Caco-2 (cell line): ENCODE measurements around the gene COG8. TPM values are rescaled to one million over a fixed set of nuclear protein-coding genes. Genes with fewer than 3 reads are reported as not detected.
A peak's percentile ranks its signal among the peaks of the same experiment; 100 is the strongest.

Experiments
- BruUV-seq: library from RNA; stranded (reverse); fragments of 400-500 nt; replicated peaks from 2 replicates; lab custom pipeline; 2021; lab: Mats Ljungman, UMichigan
- CTCF ChIA-PET: fragments of 300-600 bp; sonication (Branson Sonifier 250); formaldehyde crosslinking; loops from one replicate; lab custom pipeline; 2022; ENCODE audit warnings: antibody characterized with exemption; lab: Charles Lee
- POLR2A ChIA-PET: fragments of 300-600 bp; sonication (Branson Sonifier 250); formaldehyde crosslinking; loops from one replicate; lab custom pipeline; 2022; ENCODE audit warnings: antibody characterized with exemption; lab: Charles Lee
- DNase-seq, 2 experiments: peaks; one replicate each; pipeline versions ENCODE4 v3.0.0 to v3.0.0-alpha.2; 2020 to 2022
- H3K27me3 ChIP-seq: replicated peaks from 2 replicates; pipeline ENCODE4 v1.6.0; 2011; ENCODE audit warnings: low read length; ENCODE audit not compliant: control insufficient read depth, insufficient read depth
- H3K36me3 ChIP-seq: 2 replicates; pipeline ENCODE4 v1.5.1; 2011; ENCODE audit warnings: low read length; ENCODE audit not compliant: control insufficient read depth, insufficient read depth
- H3K4me1 ChIP-seq: fragments of 250-450 bp; sonication (Bioruptor Pico); 2 replicates; pipeline ENCODE4 v1.5.1; 2020; ENCODE audit warnings: mild to moderate bottlenecking
- H3K4me3 ChIP-seq: 2 replicates; pipeline ENCODE4 v1.5.1; 2011; ENCODE audit warnings: low read depth, mild to moderate bottlenecking, control low read depth, low read length
- H3K9me3 ChIP-seq: fragments of 250-450 bp; sonication (Bioruptor Pico); 2 replicates; pipeline ENCODE4 v1.5.1; 2020; ENCODE audit warnings: mild to moderate bottlenecking, moderate library complexity
- H3K27ac Mint-ChIP-seq: one replicate; pipeline ENCODE4 v1.8.0; 2022; ENCODE audit warnings: mixed read lengths; ENCODE audit not compliant: unreplicated experiment
- H3K27me3 Mint-ChIP-seq: one replicate; pipeline ENCODE4 v1.8.0; 2022; ENCODE audit warnings: mixed read lengths; ENCODE audit not compliant: insufficient read depth, unreplicated experiment
- H3K36me3 Mint-ChIP-seq: one replicate; pipeline ENCODE4 v1.8.0; 2022; ENCODE audit warnings: mild to moderate bottlenecking, mixed read lengths; ENCODE audit not compliant: insufficient read depth, unreplicated experiment
- H3K4me1 Mint-ChIP-seq: one replicate; pipeline ENCODE4 v1.8.0; 2022; ENCODE audit warnings: low read depth, mixed read lengths; ENCODE audit not compliant: unreplicated experiment
- H3K4me3 Mint-ChIP-seq: one replicate; pipeline ENCODE4 v1.8.0; 2022; ENCODE audit warnings: mild to moderate bottlenecking, moderate library complexity, mixed read lengths; ENCODE audit not compliant: unreplicated experiment
- H3K9me3 Mint-ChIP-seq: one replicate; pipeline ENCODE4 v1.8.0; 2022; ENCODE audit warnings: mixed read lengths; ENCODE audit not compliant: unreplicated experiment
- CTCF ChIP-seq, 2 experiments: fragments of 200-600 bp in 1 of 2; IDR thresholded peaks; 1 replicate in 1 of 2; 2 replicates in 1 of 2; pipeline versions ENCODE4 v1.5.1 to v1.8.0; 2011 to 2022; ENCODE audit warnings: antibody characterized with exemption in 1 of 2, control low read depth in 1 of 2, inconsistent platforms in 1 of 2, low read depth in 1 of 2, low read length in 1 of 2, mild to moderate bottlenecking in 1 of 2, moderate library complexity in 1 of 2; ENCODE audit not compliant: insufficient read depth in 1 of 2, severe bottlenecking in 1 of 2, unreplicated experiment in 1 of 2
- intact Hi-C: fragments of 100-400 bp; cut with micrococcal nuclease; formaldehyde crosslinking; loops from one replicate; pipeline ENCODE4 v1.10.0; 2022; ENCODE audit not compliant: unreplicated experiment
- total RNA-seq: library from RNA; stranded (reverse); gene quantifications from 2 replicates; pipeline ENCODE4 v1.2.3, GENCODE V29; 2022

COG8 gene
- total RNA-seq, 1 experiment from 2014 or later = 57.4 TPM

- Mint-ChIP-seq H3K27me3 (no peaks in the 10 kb centered on the region), H3K27ac (peak overlapping the region; percentile 98), H3K36me3 (peaks cover 79% of the 10 kb centered on the region), H3K9me3 (no peaks in the 10 kb centered on the region), H3K4me1 (peaks cover 12% of the 10 kb centered on the region), H3K4me3 (peak overlapping the region; percentile 98)
- Histone ChIP-seq H3K4me1 (peaks cover 14% of the 10 kb centered on the region; the same call in 1 of the 2 replicates), H3K36me3 (peaks cover 3% of the 10 kb centered on the region; the same call in 1 of the 2 replicates), H3K9me3 (no peaks in the 10 kb centered on the region), H3K4me3 (peak overlapping the region; percentile 81), H3K27me3 (no peaks in the 10 kb centered on the region)
- CTCF ChIA-PET = interaction anchor here (1.2 kb wide), 1 partner anchor 189 kb away, joined by 6 read pairs; no protein-coding TSS in a partner anchor
- POLR2A ChIA-PET = interaction anchor here (1.0 kb wide), 1 partner anchor 387 kb away, joined by 3 read pairs; the partner anchor contains the start of gene NQO1
- TF ChIP-seq CTCF (IDR thresholded peaks at IDR 0.05; ENCODE audit: insufficient read depth in 1 of 2, low read depth in 1 of 2, low read length in 1 of 2, severe bottlenecking in 1 of 2, unreplicated experiment in 1 of 2) = no peak
- TSS peak; percentile 66 for BruUV-seq
- DNase-seq = peak in 1 of 2 experiments; percentile 76
- intact Hi-C loops = loop anchor here (1.0 to 10.0 kb wide), 4 partner anchors 8 to 226 kb away; partner anchors contain the start of genes NFAT5, PDF and TERF2
These were observed 641 bp downstream of the COG8 start for GRCh38 chr16:69338557-69339288.

- Mint-ChIP-seq H3K4me3 (no peak overlapping the region), H3K36me3 (peaks cover 77% of the 10 kb centered on the region), H3K27me3 (no peaks in the 10 kb centered on the region), H3K4me1 (peaks cover 6% of the 10 kb centered on the region), H3K9me3 (no peaks in the 10 kb centered on the region), H3K27ac (no peak overlapping the region)
- peaks cover 3% of the 10 kb centered on the region; the same call in 1 of the 2 replicates for H3K36me3 ChIP-seq
- no TSS peak for BruUV-seq
- ChIA-PET CTCF (no interaction called here), POLR2A (no interaction called here)
- H3K4me3 ChIP-seq = no peak overlapping the region
- DNase-seq = no peak
- no peaks in the 10 kb centered on the region for H3K27me3 ChIP-seq
- peaks cover 12% of the 10 kb centered on the region; the same call in 1 of the 2 replicates for H3K4me1 ChIP-seq
- no peaks in the 10 kb centered on the region for H3K9me3 ChIP-seq
- intact Hi-C loops = loop anchor here (5.0 to 10.0 kb wide), 3 partner anchors 38 to 230 kb away; partner anchors contain the start of genes NFAT5 and TERF2
- TF ChIP-seq CTCF (IDR thresholded peaks at IDR 0.05; ENCODE audit: insufficient read depth in 1 of 2, low read depth in 1 of 2, low read length in 1 of 2, severe bottlenecking in 1 of 2, unreplicated experiment in 1 of 2) = no peak
These were observed 4.7 kb downstream of the COG8 start for GRCh38 chr16:69334696-69335095.

- intact Hi-C loops = loop anchor here (1.0 to 10.0 kb wide), 3 partner anchors 9 to 234 kb away; partner anchors contain the start of genes COG8, NFAT5 and NIP7
- H3K4me1 ChIP-seq = peaks cover 29% of the 10 kb centered on the region
- H3K27me3 ChIP-seq = no peaks in the 10 kb centered on the region
- Mint-ChIP-seq H3K4me1 (peaks cover 22% of the 10 kb centered on the region), H3K27ac (peak within 1 kb of the TSS; percentile 80), H3K9me3 (no peaks in the 10 kb centered on the region), H3K4me3 (peak within 1 kb of the TSS; percentile 87), H3K27me3 (no peaks in the 10 kb centered on the region), H3K36me3 (peaks cover 96% of the 10 kb centered on the region)
- no peaks in the 10 kb centered on the region for H3K9me3 ChIP-seq
- ChIA-PET POLR2A (no interaction called here), CTCF (no interaction called here)
- DNase-seq = peak; percentile 97 to 98
- no peak for TF ChIP-seq CTCF (IDR thresholded peaks at IDR 0.05; ENCODE audit: insufficient read depth in 1 of 2, low read depth in 1 of 2, low read length in 1 of 2, severe bottlenecking in 1 of 2, unreplicated experiment in 1 of 2)
- BruUV-seq = TSS peak; percentile 66
- H3K36me3 ChIP-seq = 0 out of 2 replicates have a peak, but pooled peaks cover 4% of the 10 kb centered on the region
- H3K4me3 ChIP-seq = peak within 1 kb of the TSS; percentile 98
These were observed 8.9 kb downstream of the COG8 start, which contains the start of gene PDF for GRCh38 chr16:69330286-69331109. PDF (minus strand) TSS chr16:69330588; CDS start chr16:69330570, 18 bp downstream.
